ENCODE results near the gene LRRC52.

The LRRC52 gene

DNA sequence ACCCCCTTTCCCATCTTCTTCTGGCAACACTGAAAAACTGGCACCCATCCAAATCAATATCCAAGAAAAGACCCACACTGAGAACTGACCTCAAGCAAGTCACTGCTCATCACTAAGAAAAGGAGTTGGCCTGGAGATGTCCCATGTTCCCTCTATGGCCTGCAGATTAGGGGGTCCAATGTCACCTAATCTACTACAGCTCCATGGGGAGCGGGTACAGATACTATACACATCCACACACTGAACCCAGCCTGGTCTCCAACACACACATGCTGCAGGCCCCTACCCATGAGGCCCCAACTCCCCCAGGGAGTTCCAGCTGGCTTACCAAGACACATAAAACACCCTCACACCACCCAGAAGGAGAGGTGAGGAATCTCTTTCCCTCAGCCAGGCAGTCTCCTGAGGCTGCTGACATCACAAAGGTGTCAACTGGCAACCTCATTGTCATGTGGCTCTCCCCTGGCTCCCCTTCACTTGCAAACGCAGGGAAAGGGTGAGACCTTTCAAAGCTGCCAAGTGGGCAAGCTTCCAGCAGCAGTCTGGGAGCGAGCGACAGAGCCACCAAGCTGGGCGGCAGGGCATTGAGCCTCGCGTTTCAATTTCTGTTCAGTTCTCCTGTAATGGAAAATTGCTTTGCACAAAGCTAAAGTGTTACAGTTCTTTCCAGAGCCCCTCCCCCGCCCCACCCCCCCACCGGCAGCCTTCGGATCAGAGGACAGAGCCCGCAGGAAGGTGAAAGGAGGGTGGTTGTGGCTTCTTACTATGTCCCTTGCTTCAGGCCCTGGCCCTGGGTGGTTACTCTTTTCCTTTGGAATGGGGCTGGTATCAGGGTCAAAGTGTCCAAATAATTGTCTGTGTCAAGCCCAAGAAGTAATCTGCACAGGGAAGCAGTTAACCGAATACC, at the start of gene LRRC52:
LRRC52 (plus strand) TSS at position 469 of the 907 bp plus-strand sequence; CDS start at position 766, 297 bp downstream.
- peak; percentile 73 for DNase-seq (ENCODE audit: low spot score)

GRCh38 chr1:165494949-165495857, 48.6 kb upstream of the LRRC52 start:
- no peak for DNase-seq (ENCODE audit: low spot score)

- DNase-seq (ENCODE audit: low spot score): no peak
Observed at GRCh38 chr1:165495858-165496205, 48.0 kb upstream of the LRRC52 start.

GRCh38 chr1:165496501-165496900, 47.3 kb upstream of the LRRC52 start:
- no peak for DNase-seq (ENCODE audit: low spot score)

DNA sequence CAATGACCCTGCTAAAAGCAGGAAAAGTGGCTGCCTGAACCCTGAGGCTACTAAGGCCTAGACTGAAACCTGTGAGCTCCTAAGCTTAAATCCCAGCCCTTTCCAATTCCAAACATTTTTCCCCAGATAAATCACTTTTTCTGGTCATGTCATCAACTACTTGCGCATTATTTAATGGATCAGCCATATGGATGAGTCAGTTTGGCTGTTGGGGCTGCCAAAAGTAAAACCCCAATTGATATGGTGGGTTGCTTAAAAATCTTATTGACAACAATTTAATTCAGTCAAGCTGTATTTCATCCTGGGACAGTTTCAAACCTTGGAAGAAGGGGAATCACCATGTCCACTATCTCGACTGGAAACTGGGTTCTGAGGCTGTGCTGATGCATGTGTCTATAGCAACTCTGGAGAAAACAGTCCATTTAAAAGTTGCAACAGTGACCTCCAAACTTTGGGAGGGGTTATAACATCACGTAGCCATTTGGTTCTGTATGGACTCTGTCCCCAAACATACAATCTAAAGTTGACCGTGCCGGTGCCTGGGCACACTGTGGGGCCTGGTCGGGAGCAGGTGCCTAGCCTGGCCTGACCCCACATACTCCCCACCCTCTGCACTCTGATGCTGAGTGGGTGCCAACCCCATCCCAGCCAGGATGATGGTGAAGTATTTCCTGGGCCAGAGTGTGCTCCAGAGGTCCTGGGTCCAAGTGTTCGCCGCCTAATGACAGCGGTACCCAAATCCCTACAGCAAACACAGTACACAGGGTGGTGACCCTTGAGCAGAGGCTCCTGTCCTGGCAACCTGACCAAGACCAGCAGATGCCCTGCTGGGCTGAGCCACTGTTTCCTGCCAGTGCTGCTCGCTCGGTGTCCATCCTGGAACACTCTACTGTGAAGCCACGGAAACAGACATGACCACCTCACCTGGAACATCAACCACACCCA, 46.5 kb upstream of the LRRC52 start:
- no peak for DNase-seq (ENCODE audit: low spot score)

GRCh38 chr1:165501330-165501969, 42.4 kb upstream of the LRRC52 start:
- DNase-seq (ENCODE audit: low spot score): no peak

GRCh38 chr1:165501970-165502348, 41.8 kb upstream of the LRRC52 start:
- no peak for DNase-seq (ENCODE audit: low spot score)

GRCh38 chr1:165507570-165507969, 36.2 kb upstream of the LRRC52 start:
- no peak for DNase-seq (ENCODE audit: low spot score)

DNA sequence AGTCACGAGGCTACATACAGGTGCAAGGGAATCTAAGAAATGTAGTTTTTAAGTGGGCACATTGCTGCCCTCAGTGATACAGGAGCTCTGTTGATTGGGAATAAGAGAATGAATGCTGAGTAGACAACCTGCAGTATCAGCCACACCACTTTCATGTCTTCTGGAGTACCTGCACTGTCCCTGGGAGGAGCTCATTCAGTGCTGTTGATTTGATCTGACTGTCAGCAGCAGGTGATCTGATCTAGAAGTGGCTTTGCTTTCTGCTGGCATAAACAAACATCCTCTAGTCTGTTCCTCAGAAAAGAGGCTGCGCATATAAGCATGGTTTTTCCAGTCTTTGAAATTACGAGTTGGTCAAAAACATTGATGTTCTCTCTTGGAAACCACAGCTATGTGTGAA, 35.5 kb upstream of the LRRC52 start:
- no peak for DNase-seq (ENCODE audit: low spot score)

- DNase-seq (ENCODE audit: low spot score): no peak
Observed at GRCh38 chr1:165512816-165513215, 31.0 kb upstream of the LRRC52 start.

- no peak for DNase-seq (ENCODE audit: low spot score)
Observed at GRCh38 chr1:165516469-165516868, 27.3 kb upstream of the LRRC52 start.

DNA sequence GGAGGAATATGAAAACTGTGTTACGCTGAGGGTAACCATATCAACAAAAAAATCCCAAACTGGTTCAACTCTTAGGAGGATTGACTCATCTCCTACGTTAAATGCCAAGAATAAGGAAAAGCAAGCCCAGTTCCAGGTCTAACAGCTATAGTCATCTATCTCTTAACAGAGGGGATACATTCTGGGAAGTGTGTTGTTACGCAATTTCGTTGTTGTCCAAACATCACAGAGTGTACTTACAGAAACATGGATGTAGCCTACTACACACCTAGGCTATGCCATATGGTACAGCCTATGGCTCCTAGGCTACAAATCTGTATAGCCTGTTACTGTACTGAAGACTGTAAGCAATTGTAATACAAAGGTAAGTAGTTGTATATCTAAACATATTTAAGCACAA, 23.2 kb upstream of the LRRC52 start:
- no peak for DNase-seq (ENCODE audit: low spot score)

- no peak for DNase-seq (ENCODE audit: low spot score)
Observed at GRCh38 chr1:165524639-165525285, 19.0 kb upstream of the LRRC52 start.

DNA sequence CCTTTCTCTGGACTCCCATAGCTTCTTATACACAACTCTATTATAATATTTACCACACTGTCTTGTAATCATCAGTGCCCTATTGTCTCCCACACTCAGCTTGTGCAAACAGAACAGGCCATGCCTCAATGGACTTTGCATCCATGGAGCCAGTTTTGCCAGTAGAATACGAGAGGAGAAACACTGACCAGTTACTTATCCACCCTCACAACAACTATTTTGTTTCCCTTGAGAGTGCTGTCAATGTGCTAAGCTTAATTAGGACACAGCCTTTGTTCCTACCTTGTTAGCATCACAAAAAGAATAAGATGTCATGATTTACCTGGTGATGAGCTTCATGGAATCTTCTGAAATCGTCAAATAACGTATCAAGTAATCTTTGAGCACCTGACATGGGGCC, 18.1 kb upstream of the LRRC52 start:
- no peak for DNase-seq (ENCODE audit: low spot score)

- DNase-seq (ENCODE audit: low spot score): no peak
Observed at GRCh38 chr1:165527251-165528007, 16.4 kb upstream of the LRRC52 start.

GRCh38 chr1:165531021-165531420, 12.8 kb upstream of the LRRC52 start:
- DNase-seq (ENCODE audit: low spot score): no peak

- no peak for DNase-seq (ENCODE audit: low spot score)
Observed at GRCh38 chr1:165532053-165532452, 11.7 kb upstream of the LRRC52 start.

DNA sequence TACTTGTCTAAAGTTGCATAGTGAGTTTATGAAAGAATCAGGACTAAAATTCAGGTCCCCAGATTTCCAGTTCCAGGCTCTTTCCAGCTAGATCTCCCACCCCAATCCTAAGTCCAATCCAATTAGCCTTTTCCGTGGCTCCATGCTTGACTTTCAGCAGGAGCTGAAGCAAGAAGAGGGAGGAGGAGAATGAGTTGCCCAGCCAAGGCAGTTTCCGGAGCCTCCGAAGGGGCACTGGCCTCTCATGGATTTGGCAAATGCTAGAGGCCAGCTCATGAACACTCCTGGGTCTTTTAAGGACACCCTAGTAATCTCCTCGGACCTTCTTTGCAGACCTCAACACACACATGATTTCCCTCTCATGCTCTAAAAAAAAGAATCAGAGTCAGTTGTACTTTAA, 10.5 kb upstream of the LRRC52 start:
- DNase-seq (ENCODE audit: low spot score): no peak

DNA sequence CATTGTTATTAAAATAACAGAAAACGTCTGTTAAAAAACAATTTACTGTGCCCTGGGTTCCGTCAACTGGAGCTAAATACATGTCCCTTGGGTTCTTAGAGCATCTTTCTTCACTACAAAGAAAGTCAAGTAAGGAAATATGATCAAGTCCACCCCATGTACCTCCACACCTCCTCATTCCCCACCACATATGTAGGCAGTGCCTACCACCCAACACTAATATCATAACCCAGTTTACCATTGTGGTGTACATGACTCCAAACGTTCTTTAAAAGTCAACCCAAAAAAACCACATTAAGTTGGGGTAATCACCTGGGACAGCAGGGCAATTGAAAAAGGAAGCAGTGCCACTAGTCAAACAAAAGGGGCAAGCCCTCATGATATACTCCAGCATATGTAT, 7.8 kb upstream of the LRRC52 start:
- no peak for DNase-seq (ENCODE audit: low spot score)
